H1 (cell line): ENCODE results near the gene NCKIPSD. TPM values are rescaled to one million over a fixed set of nuclear protein-coding genes. Genes with fewer than 3 reads are reported as not detected.

Source experiments
- microRNA-seq, 2 experiments: library from miRNA; unstranded; fragments of <30 nt; microRNA quantifications; one replicate each; pipeline versions ENCODE4 to v1.2.0, GENCODE V29; 2016 to 2020; ENCODE audit warnings: borderline microRNAs expressed in 2 of 2, borderline number of aligned reads in 2 of 2, borderline replicate concordance in 1 of 2
- polyA plus RNA-seq, 7 experiments: library from polyadenylated mRNA; depleted of rRNA in 3 of 7; stranded (reverse) in 5 of 7; unstranded in 2 of 7; fragments of >200 nt in 5 of 7; fragments of 200-250 nt in 2 of 7; gene quantifications; 1 replicate in 5 of 7; 2 replicates in 1 of 7; 4 replicates in 1 of 7; pipeline versions ENCODE4 v1.2.1 to v1.2.3, GENCODE V29; 2011 to 2013; ENCODE audit warnings: missing spikeins in 2 of 7, mixed read lengths in 2 of 7
- small RNA-seq: library from polyadenylated mRNA; stranded (forward); fragments of <200 nt; extraction: miRNeasy Mini kit (QIAGEN cat#:217004); gene quantifications from one replicate; pipeline ENCODE3, GENCODE V24; 2013; ENCODE audit not compliant: insufficient read depth
- total RNA-seq: library from RNA; stranded (reverse); fragmentation: NEBNext Ultra II Directional; extraction: Animal tissue kit (Norgen Biotek cat#: 25700); gene quantifications from 2 replicates; pipeline ENCODE4 v1.2.1, GENCODE V29; 2021

The NCKIPSD gene
- total and polyA plus RNA-seq, 2 of the 8 experiments (the other 6 are each of a cell fraction or from before 2014, with no cell fraction given): 34.7 to 91.8 TPM

Small RNA genes within 50 kb of the gene (microRNA-seq; reads per million reads assigned to microRNA genes)
- 0.23 to 0.41 reads per million in 2 experiments for gene MIR4793

Small RNA genes within 50 kb of the gene (small RNA-seq; reads per million reads assigned to genes)
- not detected for gene AC141002.1

Other genes with a start within 250 kb of the NCKIPSD start
- gene CCDC51, start 245.8 kb downstream of the NCKIPSD start, total RNA-seq: 20.3 and 21.3 TPM in 2 replicates
- 19.7 and 21.4 TPM in 2 replicates for gene CCDC51, start 245.8 kb downstream of the NCKIPSD start, polyA plus RNA-seq (2011; rRNA removed)
- gene TMA7, start 245.7 kb downstream of the NCKIPSD start, total RNA-seq: 305 and 322 TPM in 2 replicates
- gene TMA7, start 245.7 kb downstream of the NCKIPSD start, polyA plus RNA-seq (2011; rRNA removed): 83.3 and 138 TPM in 2 replicates
- 16.7 and 20.2 TPM in 2 replicates for gene ATRIP, start 239.2 kb downstream of the NCKIPSD start, total RNA-seq
- gene ATRIP, start 239.2 kb downstream of the NCKIPSD start, polyA plus RNA-seq (2011; rRNA removed): 16.6 and 18.5 TPM in 2 replicates
- gene SHISA5, start 181.7 kb downstream of the NCKIPSD start, total RNA-seq: 191 and 196 TPM in 2 replicates
- 315 and 422 TPM in 2 replicates for gene SHISA5, start 181.7 kb downstream of the NCKIPSD start, polyA plus RNA-seq (2011; rRNA removed)
- 10.7 and 11.3 TPM in 2 replicates for gene PFKFB4, start 129.1 kb downstream of the NCKIPSD start, total RNA-seq
- gene PFKFB4, start 129.1 kb downstream of the NCKIPSD start, polyA plus RNA-seq (2011; rRNA removed): 20.1 and 20.3 TPM in 2 replicates
- gene UCN2, start 122.1 kb downstream of the NCKIPSD start, total RNA-seq: not detected in 2 replicates
- 0.14 and 0.22 TPM in 2 replicates for gene UCN2, start 122.1 kb downstream of the NCKIPSD start, polyA plus RNA-seq (2011; rRNA removed)
- gene COL7A1, start 90.6 kb downstream of the NCKIPSD start, total RNA-seq: 7.8 and 10.7 TPM in 2 replicates
- gene COL7A1, start 90.6 kb downstream of the NCKIPSD start, polyA plus RNA-seq (2011; rRNA removed): 13.9 and 15.6 TPM in 2 replicates
- 310 TPM in 2 replicates for gene UQCRC1, start 76.3 kb downstream of the NCKIPSD start, total RNA-seq
- gene UQCRC1, start 76.3 kb downstream of the NCKIPSD start, polyA plus RNA-seq (2011; rRNA removed): 720 TPM in 2 replicates
- gene TMEM89, start 64.1 kb downstream of the NCKIPSD start, total RNA-seq: not detected in 2 replicates
- gene TMEM89, start 64.1 kb downstream of the NCKIPSD start, polyA plus RNA-seq (2011; rRNA removed): 0.24 TPM in 1 of 2 replicates, not detected in the other
- 50.4 and 51.2 TPM in 2 replicates for gene SLC26A6, start 50.5 kb downstream of the NCKIPSD start, total RNA-seq
- 58.0 and 97.1 TPM in 2 replicates for gene SLC26A6, start 50.5 kb downstream of the NCKIPSD start, polyA plus RNA-seq (2011; rRNA removed)
- gene CELSR3, start 23.0 kb downstream of the NCKIPSD start, total RNA-seq: 26.7 and 29.5 TPM in 2 replicates
- 11.6 and 17.5 TPM in 2 replicates for gene CELSR3, start 23.0 kb downstream of the NCKIPSD start, polyA plus RNA-seq (2011; rRNA removed)
- 89.4 and 95.8 TPM in 2 replicates for gene IP6K2, start 31.3 kb upstream of the NCKIPSD start, total RNA-seq
- gene IP6K2, start 31.3 kb upstream of the NCKIPSD start, polyA plus RNA-seq (2011; rRNA removed): 144 and 166 TPM in 2 replicates
- gene PRKAR2A, start 162.0 kb upstream of the NCKIPSD start, total RNA-seq: 42.4 and 46.3 TPM in 2 replicates
- gene PRKAR2A, start 162.0 kb upstream of the NCKIPSD start, polyA plus RNA-seq (2011; rRNA removed): 6.3 and 14.1 TPM in 2 replicates
- 3.8 and 5.1 TPM in 2 replicates for gene SLC25A20, start 213.0 kb upstream of the NCKIPSD start, total RNA-seq
- gene SLC25A20, start 213.0 kb upstream of the NCKIPSD start, polyA plus RNA-seq (2011; rRNA removed): 2.6 and 4.0 TPM in 2 replicates
- 121 and 136 TPM in 2 replicates for gene ARIH2, start 232.9 kb upstream of the NCKIPSD start, total RNA-seq
- 70.3 and 72.9 TPM in 2 replicates for gene ARIH2, start 232.9 kb upstream of the NCKIPSD start, polyA plus RNA-seq (2011; rRNA removed)